ENCODE data around the gene FIGLA. TPM values are rescaled to one million over a fixed set of nuclear protein-coding genes. Genes with fewer than 3 reads are reported as not detected.

The FIGLA gene
- total RNA-seq, 1 donor from 2014 or later: not detected

Other genes starting within 250 kb of the FIGLA start
- gene TGFA, start 236.8 kb downstream of the FIGLA start, total RNA-seq (ENCODE audit: unreplicated experiment): 4.7 TPM
- gene ADD2, start 22.4 kb downstream of the FIGLA start, total RNA-seq (ENCODE audit: unreplicated experiment): 373 TPM
- 0.66 TPM for gene CLEC4F, start 30.0 kb upstream of the FIGLA start, total RNA-seq (ENCODE audit: unreplicated experiment)
- gene CD207, start 45.2 kb upstream of the FIGLA start, total RNA-seq (ENCODE audit: unreplicated experiment): 0.51 TPM
- gene VAX2, start 109.9 kb upstream of the FIGLA start, total RNA-seq (ENCODE audit: unreplicated experiment): 3.6 TPM
- not detected for gene ATP6V1B1, start 145.3 kb upstream of the FIGLA start, total RNA-seq (ENCODE audit: unreplicated experiment)
- 11.7 TPM for gene ANKRD53, start 188.0 kb upstream of the FIGLA start, total RNA-seq (ENCODE audit: unreplicated experiment)
- 43.0 TPM for gene TEX261, start 204.2 kb upstream of the FIGLA start, total RNA-seq (ENCODE audit: unreplicated experiment)